Measurements from ENCODE around the gene TMEM213.

The TMEM213 gene

DNA sequence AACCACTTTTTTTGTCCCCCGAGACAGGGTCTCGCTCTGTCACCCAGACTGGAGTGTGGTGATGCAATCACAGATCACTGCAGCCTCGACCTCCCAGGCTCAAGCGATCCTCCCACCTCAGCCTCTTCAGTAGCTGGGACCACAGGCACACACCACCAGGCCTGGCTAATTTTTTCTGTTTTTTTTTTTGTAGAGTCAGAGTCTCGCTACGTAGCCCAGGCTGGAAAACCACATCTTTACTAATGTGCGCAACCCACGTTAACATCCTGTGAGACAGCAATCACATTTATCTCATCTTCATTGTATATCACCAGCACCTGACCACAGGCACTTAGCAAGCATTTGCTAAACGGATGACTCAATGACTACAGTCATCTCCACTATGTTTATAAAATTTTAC lies 78.0 kb downstream of the TMEM213 start:
- peak; percentile 25 for DNase-seq (ENCODE audit: low read depth, low spot score)

DNA sequence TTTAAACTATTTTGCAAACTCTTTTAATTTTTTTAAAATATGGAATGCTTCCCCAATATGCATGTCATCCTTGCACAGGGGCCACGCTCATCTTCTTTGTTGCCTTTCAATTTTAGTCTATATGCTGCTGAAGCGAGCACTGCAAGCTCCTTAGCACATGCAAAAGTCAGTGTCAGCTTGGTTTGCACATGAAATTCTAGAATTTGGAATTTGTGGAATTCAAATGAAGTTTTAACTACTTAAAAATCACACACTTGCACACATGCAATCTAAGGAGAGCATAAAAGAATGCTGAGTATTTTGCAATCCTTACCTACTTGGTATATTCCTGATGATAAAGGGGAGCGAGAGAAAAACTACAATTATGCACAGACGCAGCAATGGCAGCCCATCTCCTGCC lies 78.5 kb downstream of the TMEM213 start:
- no peak for DNase-seq (ENCODE audit: low read depth, low spot score)

DNA sequence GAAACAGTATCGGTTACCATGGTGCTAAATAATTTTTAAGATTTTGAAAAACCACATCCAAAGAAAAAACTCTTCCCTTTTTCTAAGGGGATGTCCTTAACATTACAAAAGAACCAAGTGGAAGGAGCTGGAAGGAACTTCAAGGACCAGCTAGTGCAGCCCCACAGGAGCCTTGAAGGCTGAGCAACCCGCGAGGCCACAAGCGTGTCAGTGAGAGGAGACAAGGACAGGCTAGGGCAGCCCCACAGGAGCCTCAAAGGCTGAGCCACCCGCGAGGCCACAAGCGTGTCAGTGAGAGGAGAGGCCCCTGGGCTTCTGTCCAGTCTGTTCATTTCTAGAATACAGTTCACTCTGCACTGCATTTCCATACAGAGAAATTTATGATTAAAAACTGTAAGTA lies 80.3 kb downstream of the TMEM213 start:
- no peak for DNase-seq (ENCODE audit: low read depth, low spot score)

DNA sequence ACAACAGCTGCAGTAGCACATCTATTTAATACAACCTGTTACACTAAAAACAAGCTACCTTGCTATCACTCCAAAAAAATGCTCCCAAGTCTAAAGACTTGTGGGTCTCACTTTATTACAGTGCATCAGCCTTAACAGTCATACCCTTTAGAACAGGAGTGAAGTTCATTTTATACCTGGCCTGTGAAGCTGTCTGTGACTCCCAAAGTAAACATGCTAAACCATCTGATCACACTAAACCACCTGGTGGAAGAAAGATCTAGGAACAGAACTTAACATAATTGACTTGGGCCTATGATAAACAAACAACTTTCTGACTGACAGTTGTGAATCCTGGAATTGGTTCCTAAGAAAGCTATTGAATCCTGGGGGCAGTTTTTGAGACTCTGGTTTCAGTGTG lies 81.1 kb downstream of the TMEM213 start:
- no peak for DNase-seq (ENCODE audit: low read depth, low spot score)

DNA sequence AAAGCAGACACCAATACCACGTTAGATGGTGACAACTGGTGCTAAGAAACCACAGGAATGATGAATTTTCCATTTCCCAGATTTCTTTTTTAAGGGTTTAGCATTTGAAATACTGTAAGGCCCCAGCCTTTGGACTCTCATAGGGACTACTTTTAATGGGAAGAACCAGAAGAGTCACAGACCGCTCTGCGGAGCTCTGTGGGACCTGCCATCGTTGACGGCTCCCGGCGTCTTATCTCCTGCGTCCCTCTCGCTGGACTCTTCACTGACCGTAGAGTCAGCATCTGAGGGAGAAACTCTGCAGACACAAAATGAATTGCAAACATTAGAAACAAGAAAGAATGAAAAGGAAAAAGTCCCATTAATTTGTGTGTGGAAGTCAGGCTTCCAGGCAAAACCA lies 81.6 kb downstream of the TMEM213 start:
- DNase-seq (ENCODE audit: low read depth, low spot score): no peak

DNA sequence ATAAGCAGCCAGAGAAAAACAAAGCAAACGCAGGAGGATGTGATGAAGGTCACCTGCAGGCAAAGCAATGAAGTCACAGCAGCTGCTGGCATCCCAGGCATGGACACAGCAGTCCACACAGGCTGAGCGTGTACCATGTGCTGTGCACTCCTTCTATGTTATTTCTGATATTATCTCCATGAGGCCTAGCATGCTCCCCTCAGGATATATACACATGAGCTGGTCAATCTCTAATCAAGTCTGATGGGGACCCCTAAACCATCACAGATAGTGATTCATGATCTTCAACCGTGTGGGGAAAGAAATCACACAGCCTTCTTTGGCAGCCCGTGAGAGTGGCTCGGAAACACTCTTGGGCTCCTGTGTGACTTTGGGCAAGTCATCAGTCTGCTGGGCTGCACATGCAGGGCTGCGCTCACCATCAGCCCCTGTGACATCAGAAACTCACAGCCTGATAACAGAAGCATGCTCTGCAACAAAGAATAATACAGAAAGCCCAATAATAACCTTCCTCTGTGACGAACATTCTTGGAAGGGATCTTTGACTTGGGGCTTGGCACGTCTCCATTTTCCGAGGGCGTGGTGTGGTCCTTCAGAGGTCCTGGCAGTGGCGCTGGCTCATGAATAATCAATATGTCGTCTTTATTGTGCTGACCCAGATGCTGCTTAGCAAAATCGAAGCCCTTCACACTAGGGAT lies 83.2 kb downstream of the TMEM213 start:
- DNase-seq (ENCODE audit: low read depth, low spot score): no peak

DNA sequence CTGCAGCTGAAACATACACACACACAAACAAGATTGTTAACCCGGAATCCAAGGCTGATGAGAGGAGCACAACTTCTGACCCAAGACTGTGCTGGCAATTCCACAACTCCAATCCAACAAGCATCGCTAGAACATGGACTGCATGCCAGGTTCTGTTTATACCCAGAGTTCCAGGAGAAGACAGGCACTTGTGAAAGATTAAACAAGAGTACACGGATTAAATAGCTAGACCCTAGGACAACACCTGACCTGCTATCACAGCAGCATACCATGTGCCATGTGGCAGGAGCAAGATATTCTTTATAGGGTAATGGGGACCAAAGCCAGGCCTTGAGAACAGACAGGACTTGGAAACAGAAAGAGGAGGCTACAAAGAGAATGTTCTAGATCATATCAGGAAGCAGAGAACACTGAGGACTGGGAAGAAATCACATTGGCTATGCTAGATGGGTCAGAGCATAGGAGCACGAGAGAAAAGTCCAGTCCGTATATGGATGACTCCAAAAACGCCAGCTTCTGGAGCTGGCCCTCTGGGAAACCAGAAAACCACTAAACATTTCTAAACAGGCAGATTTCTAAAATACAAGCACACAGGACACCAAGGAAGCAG lies 83.9 kb downstream of the TMEM213 start:
- no peak for DNase-seq (ENCODE audit: low read depth, low spot score)

DNA sequence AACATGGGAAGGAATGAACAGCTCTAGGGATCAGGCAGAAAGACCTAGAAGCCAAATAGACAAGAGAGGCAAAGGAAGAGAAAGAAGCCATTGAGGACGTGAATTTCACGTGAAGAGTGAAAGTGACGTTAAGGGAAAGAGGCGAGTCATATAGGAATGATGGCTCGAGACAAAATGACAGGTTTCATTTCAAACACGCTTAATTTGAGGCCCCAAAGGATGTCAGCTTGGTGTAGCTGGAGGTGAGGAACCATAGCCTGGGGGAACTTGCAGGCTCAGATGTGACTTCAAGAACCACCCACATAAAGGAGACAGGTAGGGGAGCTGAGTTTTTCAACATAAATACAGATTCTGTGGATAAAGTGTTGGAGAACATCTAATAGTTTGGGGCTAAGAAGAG lies 84.5 kb downstream of the TMEM213 start:
- no peak for DNase-seq (ENCODE audit: low read depth, low spot score)

DNA sequence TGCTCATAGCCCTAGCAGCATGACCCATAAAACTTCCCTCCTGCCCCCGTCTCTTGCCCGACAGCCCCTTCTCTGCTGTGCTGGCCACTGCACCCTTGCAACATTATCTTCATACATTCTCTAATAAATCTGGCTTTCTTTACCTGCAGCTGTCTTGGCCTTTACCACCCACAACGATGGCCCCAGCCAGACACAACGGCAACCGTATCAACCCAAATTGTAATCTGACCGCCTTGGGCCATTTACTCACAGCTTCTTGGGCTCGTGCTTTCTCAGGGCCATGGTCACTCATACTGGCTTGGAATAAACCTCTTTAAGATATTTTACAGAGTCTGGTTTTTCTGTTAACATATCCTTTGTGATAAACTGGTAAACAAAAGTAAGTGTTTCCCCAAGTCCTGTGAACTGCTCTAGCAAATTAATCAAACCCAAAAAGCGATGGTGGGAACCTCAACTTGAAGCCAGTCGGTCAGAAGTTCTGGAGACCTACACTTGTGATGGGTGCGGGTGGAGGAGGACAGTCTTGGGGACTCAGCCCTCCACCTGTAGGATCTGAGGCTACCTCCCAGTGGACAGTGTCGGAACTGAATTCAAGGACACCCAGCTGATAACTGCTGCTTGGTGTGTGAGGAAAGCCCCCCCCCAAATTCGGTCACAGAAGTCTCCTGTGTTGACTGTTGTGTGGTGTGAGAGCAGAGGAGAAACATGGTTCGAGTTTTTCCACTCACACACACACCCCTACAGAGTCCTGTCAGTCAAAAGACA lies 87.8 kb downstream of the TMEM213 start:
- no peak for DNase-seq (ENCODE audit: low read depth, low spot score)

DNA sequence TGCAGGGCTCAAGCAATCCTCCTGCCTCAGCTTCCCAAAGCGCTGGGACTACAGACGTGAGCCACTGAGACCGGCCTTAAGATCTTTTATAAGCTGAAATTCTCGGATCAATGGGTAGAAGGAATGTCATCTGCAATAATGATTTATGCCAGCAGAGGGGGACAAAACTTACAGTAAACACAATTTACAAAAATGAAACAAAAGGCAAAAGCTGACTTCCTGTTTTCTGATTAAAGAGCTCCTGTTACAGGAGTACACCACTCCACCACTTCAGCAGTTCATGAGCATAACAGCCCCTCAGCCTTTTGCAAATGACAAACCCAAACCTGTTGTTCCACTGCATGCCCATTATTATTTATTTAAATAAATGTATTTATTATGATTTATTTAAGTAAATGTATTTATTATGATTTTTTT lies 88.7 kb downstream of the TMEM213 start:
- DNase-seq (ENCODE audit: low read depth, low spot score): peak; percentile 33

DNA sequence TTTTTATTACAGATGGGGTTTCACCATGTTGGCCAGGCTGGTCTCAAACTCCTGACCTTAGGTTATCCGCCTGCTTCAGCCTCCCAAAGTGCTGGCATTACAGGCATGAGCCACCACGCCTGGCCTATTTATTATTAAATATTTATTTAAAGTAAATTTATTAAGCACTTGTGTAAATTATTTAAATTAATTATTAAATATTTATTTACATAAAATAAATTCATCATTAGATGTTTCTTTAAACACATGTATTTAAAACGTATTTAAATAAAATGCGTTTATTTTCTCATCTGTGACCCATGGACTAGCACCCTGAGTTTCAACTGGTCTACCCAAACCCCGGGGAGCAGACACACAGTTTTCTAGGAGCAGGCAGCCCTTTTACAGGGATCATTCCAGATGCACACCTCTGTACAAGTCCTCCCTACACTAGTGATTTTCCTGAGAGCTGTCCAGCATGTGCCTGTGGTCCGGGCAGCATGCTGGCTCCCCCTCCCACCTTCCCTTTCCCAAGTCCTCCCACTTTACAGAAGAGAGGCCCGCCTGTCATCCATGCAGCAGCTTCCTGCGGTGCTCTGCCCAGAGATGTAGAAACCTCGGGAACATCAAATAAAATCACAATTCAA lies 89.4 kb downstream of the TMEM213 start:
- no peak for DNase-seq (ENCODE audit: low read depth, low spot score)

All from activated CD4-positive, CD25-positive, alpha-beta regulatory T cell treated with anti-CD3 and anti-CD28 coated beads, Interleukin-2, amount 50 U/mL, for 16 hours (primary cell).